Retinal pigment epithelial cell (primary cell): ENCODE measurements around the gene GRAP.

ENCODE experiments used
- DNase-seq: peaks from one replicate; pipeline ENCODE4 v3.0.0-alpha.2; 2010; ENCODE audit warnings: low read depth
- H3K4me3 ChIP-seq: 2 replicates; pipeline ENCODE4 v1.5.1; 2011; ENCODE audit warnings: mild to moderate bottlenecking, low read length, control low read depth, moderate library complexity
- TF ChIP-seq, protein P1 (sequence below): conservative IDR thresholded peaks from 2 replicates; pipeline ENCODE4 v1.5.1; 2011; ENCODE audit warnings: low read depth, low read length, control low read depth, inconsistent platforms

Gene GRAP

GRCh38 chr17:18978050-18978449, 68.7 kb downstream of the GRAP start:
- TF ChIP-seq, protein P1, sequence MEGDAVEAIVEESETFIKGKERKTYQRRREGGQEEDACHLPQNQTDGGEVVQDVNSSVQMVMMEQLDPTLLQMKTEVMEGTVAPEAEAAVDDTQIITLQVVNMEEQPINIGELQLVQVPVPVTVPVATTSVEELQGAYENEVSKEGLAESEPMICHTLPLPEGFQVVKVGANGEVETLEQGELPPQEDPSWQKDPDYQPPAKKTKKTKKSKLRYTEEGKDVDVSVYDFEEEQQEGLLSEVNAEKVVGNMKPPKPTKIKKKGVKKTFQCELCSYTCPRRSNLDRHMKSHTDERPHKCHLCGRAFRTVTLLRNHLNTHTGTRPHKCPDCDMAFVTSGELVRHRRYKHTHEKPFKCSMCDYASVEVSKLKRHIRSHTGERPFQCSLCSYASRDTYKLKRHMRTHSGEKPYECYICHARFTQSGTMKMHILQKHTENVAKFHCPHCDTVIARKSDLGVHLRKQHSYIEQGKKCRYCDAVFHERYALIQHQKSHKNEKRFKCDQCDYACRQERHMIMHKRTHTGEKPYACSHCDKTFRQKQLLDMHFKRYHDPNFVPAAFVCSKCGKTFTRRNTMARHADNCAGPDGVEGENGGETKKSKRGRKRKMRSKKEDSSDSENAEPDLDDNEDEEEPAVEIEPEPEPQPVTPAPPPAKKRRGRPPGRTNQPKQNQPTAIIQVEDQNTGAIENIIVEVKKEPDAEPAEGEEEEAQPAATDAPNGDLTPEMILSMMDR = no peak
- H3K4me3 ChIP-seq = no peak overlapping the region
- DNase-seq = no peak

DNA sequence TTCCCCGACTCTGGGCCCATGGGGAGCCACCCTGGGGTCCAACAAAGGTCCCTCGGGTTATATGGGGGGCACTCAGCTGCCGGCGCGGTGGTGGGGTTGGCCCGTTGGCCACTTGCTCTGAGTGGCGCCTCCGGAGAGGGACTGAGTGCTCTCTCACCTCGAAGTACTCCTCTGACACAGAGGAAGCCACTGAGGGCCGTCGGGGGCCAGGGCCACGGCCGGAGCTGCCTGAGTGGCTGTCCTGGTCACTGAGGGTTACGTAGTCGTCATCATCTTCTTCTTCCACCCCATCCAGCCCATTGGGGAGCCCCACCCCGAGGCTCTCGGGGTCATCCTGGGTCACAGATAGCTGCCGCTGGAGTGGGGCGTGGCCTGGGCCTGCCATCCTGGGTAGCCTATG, 69.1 kb downstream of the GRAP start:
- TF ChIP-seq, protein P1 = no peak
- no peak overlapping the region for H3K4me3 ChIP-seq
- DNase-seq = no peak

GRCh38 chr17:18977021-18977420, 69.7 kb downstream of the GRAP start:
- no peak overlapping the region for H3K4me3 ChIP-seq
- TF ChIP-seq, protein P1 = no peak
- no peak for DNase-seq

DNA sequence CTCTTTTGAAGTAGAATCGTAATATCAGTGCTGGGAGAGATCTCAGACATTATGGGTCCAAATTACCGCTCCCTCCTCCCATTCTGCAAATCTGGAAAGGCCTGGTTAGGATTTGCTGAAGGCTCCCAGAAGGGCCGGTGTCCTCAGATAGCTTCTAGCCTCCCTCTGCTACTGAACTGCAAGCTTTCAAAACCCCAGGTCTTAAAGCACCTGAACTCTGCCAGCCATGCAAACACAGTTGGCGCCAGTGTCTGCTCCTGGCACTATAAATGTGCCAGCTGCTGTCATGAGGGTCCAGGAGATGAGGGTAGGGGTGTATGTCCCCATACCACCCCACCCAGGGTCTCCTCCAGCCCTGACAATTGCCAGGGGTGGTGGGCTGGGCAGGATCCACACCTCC, 70.6 kb downstream of the GRAP start:
- TF ChIP-seq, protein P1 = no peak
- H3K4me3 ChIP-seq = no peak overlapping the region
- DNase-seq = no peak

- no peak overlapping the region for H3K4me3 ChIP-seq
- TF ChIP-seq, protein P1 = no peak
- DNase-seq = no peak
Observed at GRCh38 chr17:18975597-18975996, 71.2 kb downstream of the GRAP start.

DNA sequence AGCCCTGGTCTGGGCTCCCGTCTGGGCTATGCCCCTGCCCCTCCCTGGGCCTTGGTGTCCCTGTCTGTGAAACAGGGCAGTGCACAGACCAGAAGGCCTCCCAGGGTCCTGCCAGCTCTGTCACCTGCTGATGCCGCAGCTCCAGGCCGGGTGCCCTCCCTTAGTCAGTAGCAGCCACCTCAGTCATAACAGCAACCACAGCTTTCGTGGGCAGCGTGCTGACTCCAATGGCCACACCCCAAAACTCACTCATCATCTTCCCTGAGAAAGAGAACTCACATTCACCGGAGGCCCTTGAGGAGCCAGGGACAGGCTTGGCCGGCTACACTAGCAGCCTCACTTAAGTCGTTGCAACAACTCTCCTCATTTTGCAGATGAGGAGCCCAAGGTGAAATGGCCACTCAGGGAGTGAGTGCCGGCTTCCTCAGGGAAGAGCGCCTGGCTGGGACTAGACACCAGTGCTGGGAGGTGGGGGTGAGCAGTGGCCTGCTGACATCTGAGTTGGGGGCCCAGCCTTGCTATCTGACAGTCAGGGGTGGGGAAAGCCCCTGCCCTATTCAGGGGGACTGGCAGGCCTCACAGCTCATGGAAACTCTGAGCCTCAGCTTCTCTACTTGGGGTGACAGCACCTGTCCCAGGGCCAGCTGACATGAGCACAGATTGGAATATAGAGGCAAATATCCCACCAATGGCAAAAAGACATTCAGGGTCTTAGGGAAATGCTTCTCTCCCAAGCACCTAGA, 72.2 kb downstream of the GRAP start:
- no peak for DNase-seq
- TF ChIP-seq, protein P1 = no peak
- no peak overlapping the region for H3K4me3 ChIP-seq

DNA sequence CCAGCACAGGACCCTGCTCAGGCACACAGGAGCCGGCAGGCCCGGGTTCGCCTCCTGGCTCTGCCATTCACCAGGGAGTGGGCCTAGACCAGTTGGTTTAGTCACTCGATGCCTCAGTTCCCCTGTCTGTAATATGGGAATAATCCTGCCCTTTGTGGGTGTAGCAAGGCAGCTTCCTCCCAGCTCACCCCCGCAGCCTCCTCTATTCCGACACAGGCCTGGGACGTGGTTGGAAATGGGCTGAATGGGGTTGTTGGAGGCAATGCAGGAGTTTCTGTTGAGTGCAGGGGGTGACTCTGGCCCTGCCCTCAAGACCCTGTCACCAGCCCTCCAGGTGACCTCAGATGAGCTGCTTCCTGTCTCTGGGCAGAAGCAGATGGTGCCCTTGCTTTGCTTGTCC, 75.0 kb downstream of the GRAP start:
- no peak overlapping the region for H3K4me3 ChIP-seq
- no peak for DNase-seq
- TF ChIP-seq, protein P1 = no peak
